DLD1 (cell line): ENCODE data around the gene MTERF1.
"Not testable (repeated sequence)": the region's sequence is repeated elsewhere in the genome, so short reads cannot be mapped to it uniquely, and the experiment has no call there.

Experiments used
- in situ Hi-C: cut with HindIII; loops from 2 replicates; pipeline ENCODE4 v1.10.0; 2017; ENCODE audit warnings: low sequenced_read_pairs

MTERF1 gene

DNA sequence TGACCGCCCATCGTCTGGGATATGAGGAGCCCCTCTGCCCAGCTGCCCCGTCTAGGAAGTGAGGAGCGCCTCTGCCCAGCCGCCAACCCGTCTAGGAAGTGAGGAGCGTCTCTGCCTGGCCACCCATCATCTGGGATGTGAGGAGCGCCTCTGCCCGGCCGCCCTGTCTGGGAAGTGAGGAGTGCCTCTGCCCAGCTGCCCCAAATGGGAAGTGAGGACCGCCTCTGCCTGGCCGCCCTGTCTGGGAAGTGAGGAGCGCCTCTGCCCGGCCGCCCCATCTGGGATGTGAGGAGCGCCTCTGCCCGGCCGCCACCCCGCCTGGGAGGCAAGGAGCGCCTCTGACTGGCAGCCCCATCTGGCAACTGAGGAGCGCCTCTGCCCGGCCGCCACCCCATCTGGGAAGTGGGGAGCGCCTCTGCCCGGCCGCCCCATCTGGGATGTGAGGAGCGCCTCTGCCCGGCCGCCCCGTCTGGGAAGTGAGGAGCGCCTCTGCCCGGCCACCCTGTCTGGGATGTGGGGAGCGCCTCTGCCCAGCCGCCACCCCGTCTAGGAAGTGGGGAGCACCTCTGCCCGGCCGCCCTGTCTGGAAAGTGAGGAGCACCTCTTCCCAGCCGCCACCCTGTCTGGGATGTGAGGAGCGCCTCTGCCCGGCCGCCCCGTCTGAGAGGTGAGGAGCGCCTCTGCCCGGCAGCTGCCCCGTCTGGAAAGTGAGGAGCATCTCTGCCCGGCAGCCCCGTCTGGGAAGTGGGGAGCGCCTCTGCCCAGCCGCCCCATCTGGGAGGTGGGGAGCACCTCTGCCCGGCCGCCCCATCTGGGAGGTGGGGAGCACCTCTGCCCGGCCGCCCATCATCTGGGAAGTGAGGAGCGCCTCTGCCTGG is 7.1 kb upstream of the MTERF1 start:
- in situ Hi-C loops, result not testable (repeated sequence)

DNA sequence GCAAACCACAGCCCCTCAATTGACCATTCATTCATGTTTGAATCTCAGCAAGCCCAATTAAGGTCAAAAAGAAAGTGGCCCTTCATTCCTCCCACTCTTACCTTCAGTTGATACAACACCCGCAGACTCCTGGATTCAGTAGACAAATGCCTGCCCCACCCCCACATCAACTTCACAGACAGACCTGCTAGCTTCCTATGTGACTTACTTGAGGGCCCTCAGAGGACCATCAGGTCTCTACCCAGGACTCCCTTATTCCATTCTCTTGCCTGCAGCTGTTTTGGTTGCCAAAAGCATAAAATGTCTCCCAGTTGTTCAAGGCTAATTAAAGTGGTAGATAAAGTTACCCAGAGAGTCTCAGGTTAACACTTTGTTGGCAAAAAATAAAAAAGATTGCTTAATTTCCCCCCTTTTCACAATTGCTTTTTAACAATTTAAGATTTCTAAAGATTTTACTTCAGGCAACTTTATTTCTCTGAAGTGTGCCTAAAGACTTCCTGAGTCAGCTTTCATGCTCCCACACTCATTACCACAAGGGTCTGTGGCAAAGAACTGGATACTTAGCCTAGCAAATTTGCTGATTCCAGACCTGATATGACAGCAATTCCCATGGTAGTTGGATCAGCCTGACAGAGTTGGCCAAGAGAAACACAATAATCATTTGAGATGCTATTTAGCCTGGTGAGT is 3.3 kb upstream of the MTERF1 start:
- in situ Hi-C loops, result no loop called here

DNA sequence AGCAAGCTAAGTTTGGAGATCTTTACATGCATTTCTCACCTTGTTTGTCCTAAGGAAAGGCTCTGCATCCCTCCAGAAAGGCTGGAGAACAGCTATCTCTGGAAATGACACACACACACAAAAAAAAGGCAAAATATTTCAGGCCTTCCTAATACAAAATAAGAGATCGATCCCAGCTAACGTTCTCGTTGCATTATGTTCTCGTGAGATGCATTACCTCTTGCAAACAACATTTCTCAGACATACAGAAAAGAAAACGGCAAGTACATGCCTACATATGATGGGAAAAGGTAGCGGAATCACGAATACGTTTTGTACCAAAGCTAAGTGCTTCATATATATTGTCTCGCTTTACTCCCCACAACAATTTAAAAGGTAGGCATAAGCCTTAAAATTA is 488 bp downstream of the MTERF1 start:
- in situ Hi-C loops, result no loop called here

DNA sequence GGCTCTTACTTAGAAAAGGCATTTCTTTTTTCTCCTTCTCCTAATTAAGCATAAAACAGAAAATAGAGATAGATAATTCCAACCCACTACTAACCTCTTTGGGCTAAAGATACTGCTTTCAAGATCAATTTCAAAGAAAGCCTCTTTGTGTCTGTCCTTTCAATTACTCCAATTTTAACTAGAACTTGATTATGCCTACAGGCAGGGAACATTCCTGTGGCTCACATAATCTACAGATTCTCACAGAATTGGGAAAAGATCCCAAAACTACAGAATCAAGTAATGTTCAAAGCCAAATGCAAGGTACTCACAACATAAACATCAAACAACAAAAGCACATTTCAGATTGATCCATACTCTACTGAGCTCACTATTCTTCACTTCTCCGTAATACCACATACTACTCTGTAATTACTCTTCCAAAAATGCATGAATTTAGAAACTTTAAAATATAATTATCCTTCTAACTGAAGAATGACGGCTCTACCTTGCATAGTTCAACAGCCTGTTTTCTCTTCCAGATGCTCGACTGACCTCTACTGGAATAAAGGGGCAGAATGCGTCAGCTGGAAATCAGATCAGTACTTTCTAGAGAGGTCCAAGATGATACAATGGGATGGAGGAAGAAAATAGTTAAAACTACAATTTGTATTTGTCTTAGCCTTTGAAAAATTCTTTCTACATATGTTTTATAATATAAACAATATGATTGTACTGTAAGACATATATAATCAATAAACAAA is 3.9 kb downstream of the MTERF1 start:
- in situ Hi-C loops, result no loop called here

DNA sequence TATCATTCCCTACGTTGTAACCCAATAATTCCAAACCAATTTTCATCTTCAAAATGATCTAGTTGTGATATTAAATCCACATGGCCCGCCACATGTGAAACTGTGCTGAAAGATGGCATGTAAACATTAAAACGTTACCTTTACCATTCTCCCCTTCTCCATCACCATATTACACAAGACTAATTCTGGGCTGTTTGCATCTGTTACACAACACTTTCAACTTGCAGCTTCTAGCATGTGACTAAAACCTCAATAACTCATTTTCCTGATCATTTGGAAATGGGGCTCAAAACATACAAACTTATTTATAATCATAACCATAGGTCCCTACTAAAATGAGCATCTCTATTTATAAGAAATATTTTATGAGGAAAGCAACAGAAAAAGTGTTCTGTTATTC is 4.7 kb downstream of the MTERF1 start:
- in situ Hi-C loops, result no loop called here

DNA sequence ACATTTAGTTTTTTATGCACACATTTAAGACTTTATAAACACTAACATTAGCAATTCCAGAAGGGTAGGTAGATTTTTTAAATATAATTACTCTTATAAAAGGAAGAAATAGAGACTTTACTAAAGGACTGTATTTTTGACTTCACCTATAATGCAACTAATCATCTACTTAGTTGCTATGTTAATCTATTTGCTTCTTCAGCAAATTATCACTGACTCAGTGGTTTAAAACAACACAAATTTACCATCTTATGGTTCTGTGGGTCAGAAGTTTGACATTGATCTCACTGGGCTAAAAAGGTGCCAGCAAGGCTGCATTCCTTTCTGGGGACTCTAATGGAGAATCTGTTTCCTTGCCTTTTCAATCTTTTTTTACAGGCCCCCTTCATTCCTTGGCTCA is 7.6 kb downstream of the MTERF1 start:
- in situ Hi-C loops, result no loop called here

DNA sequence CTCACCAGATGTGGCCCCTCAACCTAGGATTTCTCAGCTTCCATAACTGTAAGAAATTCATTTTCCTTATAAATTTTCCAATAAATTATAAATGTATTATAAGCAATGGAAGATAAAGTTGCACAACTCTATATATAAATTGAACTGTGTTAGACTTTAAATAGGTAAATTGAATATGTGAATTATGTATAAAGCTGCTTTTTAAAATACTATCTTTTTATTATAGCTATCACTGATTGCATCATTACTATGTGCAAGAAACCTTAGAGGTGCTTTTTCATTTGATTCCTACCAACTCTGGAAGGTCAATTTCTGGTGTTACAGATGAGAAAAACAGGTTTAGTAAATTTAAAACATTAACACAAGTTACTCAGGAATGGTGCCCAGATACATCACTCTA is 8.4 kb downstream of the MTERF1 start:
- in situ Hi-C loops, result no loop called here

DNA sequence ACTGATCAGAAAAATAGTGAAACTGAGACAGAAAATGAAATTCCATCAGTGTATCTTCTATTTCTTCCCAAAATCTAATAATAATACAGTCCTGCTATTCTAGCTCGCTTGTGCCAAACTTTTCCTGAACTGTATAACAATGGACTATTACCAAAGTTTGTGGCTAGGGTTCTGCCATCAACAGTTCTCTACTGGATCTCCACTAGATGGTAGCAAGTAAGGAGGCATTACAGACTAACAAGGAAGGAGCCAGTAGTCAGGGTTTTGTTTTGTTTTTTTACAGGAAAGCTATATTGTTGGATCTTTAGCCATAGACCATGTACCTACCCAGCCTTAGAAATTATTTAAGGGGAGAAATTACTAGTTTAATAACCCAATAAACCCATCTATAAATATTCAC is 10.8 kb downstream of the MTERF1 start:
- in situ Hi-C loops, result no loop called here

DNA sequence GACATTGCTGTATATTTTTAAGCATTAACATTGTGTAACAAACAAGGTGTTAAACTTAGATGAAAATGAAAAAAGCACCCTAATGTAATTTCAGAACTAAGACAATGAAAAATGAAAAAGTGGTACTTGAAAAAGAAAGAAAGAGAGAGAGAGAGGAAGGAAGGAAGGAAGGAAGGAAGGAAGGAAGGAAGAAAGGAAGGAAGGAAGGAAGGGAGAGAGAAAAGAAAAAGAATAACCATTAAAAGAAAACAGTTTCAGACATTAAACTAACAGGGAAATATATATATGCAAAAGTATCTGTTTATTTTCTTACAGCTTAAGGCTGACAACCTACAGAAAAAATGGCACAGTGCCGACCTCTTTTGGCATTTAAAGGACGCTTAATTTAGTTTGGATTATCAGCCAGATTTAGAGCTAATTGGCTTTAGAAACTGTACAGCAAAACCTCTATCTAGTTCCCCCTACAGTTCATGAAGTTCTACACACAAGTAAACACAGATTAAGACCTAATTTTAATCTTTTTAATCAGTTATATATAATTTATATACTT is 13.8 kb downstream of the MTERF1 start:
- in situ Hi-C loops, result no loop called here

DNA sequence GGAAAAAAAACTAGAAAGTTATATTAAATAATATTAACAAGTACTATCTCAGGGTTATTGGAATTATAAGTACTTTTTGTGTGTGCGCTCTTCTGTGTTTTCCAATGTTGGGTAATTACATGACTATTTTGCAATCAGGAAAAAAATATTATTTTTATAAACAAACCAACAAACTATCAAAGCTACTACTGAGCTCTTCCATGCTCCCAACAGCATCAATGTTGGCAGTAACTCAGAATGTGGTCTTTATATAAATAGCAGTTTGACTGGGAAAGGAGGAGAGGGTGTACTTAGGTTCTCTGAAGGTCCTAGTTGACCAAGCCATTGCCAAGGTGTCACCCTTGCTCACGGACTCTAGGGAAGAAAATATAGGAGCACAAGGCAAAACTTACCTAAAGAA is 15.0 kb downstream of the MTERF1 start:
- in situ Hi-C loops, result no loop called here

DNA sequence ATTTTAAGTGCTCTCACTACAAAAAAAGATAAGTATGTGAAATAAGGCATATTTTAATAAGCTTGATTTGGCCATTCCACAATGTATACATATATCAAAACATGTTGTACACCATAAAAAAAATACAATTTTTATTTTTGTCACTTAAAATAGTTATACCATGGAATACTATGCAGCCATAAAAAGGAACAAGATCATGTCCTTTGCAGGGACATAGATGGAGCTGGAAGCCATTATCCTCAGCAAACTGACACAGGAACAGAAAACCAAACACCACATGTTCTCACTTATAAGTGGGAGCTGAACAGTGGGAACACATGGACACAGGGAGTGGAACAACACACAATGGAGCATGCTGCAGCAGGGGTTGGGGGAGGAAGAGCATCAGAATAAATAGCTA is 15.9 kb downstream of the MTERF1 start:
- in situ Hi-C loops, result not testable (repeated sequence)

DNA sequence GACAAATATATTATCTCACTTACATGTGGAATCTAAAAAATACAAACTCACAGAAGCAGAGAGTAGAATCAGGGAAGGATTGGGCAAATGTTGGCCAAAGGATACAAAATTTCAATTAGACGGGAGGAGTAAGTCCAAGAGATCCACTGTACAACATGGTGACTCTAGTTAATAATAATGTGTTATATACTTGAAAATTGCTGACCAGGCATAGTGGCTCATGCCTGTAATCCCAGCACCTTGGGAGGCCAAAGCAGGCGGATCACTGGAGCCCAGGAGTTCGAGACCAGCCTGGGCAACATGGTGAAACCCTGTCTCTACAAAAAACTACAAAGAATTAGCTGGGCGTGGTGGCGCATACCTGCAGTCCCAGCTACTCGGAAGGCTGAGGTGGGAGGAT is 16.4 kb downstream of the MTERF1 start:
- in situ Hi-C loops, result no loop called here

DNA sequence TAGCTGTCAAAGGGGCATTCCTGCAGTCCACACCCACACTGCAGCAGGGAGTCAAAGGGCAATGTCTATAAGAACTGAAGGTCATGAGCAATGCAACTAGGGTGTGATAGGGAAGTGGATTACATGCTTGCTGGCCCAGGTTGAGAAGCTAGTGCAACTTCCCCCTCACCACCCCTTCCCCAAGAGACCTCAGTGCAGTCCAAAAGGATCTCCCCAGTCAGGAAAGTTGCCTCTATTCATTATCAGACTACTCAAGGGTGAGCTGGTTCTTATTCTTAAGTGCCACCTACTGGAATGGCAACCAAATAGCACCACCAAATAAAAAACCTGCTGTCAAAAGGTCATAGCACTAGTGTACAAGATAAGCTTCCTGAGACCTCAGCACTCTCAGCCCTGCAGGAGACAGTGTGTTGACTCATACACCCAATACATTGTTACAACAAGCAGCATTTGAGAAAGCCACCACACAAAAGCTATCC is 28.2 kb downstream of the MTERF1 start:
- in situ Hi-C loops, result no loop called here

DNA sequence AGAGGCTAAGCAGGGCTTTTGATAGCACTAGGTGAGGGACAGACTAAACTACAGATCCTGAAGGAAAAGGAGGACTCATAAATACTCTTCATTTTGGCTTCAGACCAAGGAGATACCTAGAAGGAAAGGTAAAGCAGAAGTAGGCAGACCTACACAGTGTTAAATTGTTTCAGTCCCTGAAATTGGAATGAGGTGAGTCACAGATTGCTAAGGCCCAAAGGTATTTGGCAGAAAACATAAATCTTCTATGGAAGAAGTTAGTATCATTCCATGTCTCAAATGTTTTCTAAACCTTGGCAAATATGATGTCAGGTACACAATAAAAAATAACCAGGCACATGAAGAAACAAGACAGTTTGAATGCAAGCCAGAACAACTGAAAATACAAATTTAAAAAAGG is 30.0 kb downstream of the MTERF1 start:
- in situ Hi-C loops, result no loop called here

DNA sequence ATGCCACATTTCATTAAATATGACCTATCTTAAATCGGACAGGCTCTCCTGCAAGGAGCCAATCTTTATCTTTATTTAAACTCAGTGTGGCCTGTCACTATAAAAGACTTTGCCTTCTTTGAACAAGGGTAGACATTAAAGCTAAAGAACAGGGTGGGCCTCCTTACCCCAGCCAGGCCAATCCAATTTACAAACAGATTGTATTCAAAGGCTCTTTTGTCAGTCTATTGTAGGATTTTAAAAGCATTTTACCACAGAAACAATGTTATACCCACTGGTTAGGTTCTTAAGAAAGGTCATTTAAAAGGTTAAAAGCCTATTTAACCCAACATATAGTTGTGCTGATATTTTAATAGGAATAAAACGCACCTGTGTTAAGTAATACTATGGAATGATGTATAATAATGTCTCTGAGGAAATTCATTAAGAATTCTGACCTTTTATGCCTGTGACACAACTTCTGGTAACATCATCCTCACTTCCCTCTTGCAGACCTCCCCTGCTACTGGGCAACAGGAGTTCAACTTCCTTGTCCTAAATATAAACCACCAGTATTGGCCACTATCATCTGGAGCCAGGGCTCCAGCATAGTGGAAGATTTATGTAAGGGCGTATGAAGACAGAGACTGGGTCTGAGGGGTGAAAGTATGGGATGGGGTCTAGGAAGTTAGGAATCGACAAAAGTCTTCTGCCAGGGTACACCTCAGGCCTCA is 32.5 kb downstream of the MTERF1 start:
- in situ Hi-C loops, result no loop called here

DNA sequence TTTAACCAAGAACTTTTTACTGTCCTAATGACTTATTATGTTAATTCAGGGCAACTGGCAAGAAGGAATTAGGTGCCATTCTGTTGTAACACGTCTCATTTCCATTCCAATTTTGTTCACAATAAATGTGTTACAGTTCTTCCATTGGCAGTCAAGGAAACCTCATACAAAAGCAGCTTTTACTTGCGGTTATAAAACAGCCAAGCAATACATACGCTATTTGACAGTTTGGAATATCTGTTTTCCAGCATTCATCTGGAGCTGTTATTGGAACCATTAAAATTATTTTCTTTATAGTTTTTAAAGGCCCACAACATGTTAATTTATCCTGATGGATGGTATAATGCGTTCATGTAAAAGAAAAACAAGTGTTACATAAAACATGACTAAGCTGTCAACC is 33.3 kb downstream of the MTERF1 start:
- in situ Hi-C loops, result no loop called here

DNA sequence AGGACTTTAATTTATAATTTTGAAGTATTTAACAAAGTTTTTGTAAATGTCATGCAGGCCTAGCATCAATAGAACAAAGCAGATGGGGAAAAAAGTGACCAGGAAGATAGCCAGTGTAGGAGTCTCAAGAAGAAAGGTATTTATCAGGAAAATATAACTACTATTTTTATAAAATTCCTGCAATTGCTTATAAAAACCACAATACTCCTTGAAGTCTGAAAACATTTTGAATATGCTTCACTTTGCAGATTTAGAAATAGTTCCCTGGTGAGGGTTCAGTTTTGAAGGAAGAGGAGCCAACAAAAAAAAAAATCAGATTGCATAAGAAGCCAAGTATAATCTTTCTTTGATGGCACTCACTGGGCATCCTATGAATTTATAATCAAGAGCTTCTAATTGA is 34.1 kb downstream of the MTERF1 start:
- in situ Hi-C loops, result no loop called here

DNA sequence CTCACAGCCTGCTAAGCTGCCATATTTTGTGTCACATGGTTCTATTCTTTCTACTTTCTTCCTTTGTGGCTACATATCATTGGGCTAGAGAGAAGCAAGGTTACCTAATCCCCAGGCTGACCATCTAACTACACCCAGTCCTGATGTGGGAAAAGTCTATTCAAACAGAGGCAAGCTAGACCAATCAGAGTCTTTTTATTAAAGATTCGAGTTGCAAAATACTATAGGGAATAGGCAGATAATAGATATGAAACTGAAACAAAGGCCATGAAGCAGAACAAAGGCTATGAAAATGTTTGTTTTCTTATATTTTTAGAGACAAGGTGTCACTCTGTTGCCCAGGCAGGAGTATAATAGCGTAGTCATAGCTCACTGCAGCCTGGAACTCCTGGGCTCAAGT is 36.7 kb downstream of the MTERF1 start:
- in situ Hi-C loops, result no loop called here

DNA sequence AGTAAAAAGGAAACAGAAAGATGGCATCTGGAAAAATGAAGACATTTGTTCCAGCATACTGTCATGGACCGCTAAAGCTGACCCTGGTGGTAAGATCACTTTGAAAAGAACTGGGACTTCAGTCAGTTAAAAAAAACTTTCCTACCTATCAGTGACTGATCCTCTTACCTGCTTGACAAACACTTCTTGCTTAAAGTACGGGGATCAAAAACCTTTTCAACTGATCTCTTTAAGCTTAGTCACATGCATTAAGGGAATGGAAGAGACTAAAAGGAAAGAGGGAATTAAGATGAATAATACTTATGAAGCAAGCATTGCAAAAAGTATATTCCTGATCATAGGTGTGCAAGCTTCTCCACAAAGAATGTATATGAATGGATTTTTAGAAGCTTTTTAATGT is 42.1 kb downstream of the MTERF1 start:
- in situ Hi-C loops, result no loop called here

DNA sequence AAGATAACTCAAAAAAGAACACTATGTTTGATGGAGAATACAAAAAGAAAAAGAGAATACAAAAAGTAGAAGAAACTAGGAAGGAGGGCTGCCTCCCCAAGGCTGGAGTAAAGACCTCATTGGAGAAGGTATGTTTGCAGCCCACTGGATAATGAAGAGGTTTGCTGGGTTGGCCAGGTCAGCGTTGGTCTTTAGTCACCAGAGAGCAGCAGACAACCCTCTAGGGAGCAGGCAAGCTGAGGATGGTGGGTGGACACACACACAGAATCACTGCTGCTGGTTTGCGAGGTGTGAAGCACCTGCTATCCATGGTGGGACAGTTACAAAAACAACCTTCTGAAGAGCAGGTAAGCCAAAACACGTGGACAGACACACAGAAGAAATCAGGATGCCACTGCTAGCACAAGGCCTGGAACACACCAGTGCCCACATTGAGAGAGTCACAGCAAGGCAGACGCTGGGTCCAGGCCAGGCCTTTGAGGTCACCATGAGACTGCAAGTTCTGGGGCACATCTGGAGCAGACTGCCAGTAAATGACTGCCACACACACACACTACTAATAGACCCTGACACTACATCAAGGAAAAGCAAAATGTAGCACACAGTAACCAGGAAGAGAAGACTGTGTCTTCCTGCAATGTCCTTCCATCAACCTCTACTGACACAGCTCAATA is 43.0 kb downstream of the MTERF1 start:
- in situ Hi-C loops, result no loop called here
